ENCODE data around the gene RHOD.

The RHOD gene

DNA sequence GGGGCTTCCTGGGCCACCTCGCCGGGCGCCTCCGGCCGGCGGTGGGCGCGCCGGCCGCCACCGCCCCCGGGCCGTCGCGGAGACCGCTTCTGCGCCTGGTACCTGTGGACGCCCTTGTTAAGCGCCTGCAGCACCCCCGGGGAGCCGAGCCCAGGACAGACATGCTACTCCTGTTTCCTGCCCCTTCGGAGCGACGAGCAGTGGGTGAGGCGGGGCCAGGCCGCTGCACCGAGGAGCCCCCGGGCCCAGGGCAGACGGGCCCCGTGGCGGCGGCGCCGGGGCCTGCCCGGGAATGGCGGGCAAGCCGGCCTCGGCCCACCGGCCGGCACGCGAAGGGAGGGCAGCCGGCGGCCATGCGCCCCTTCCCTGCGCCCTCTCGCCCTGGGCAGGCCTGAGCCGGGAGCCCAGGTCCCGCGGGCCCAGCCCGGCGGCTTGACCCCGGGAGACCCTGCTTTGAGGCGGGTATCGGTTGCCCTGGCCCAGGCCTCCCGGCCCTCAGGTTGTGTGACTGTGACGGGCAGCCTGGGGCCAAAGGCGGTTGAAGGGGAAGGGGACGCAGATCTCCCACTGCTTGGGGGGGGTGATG, 61.6 kb downstream of the RHOD start:
- DNase-seq, result peak; percentile 23

DNA sequence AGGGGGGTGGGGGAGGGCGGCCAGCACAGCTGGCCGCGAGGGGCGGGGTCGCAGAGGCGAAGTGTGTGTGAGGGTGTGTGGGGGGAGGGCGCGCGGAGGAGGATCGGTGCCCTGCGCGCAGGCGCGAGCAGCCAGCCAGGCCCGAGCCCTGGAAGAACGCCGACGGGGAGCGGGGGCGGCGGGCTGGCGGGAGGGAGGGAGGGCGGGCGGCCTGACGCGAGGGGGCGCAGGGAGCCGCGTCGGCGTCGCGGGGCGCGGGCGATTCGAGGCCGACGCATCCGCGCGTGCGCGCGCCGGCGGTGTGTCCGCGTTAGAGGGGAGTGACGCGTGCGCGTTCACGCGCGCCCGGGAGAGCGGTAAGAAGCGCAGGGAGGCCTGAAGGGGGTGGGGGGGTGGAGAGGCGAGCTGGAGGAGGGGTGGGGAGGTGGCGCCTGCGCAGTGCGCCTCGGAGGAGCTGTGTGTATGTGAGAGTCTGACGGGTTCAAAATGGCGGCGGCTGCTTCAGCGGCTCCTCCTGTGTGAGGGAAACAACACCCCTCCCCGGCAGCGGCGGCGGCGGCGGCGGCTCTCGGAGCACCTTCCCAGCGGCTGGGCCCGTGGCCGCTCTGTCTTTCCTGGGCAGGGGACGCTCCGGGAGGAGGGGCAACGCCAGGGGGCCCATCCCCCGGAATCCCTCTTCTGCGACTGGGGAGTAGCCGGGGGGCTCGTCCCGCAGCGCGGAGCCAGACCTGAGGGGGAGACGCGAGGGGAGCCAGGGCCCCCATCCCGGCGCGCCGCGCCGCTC, 62.3 kb downstream of the RHOD start, which contains the start of gene KDM2A:
Gene KDM2A, plus strand, starts transcription at position 463 of the 784 bp plus-strand sequence. CDS start 2,054 bp downstream, outside the sequence.
- DNase-seq, result peak; percentile 98

GRCh38 chr11:67119585-67120391, 63.1 kb downstream of the RHOD start:
- no peak for DNase-seq

GRCh38 chr11:67120456-67120855, 63.8 kb downstream of the RHOD start:
- DNase-seq, result no peak

GRCh38 chr11:67120881-67121710, 64.4 kb downstream of the RHOD start:
- DNase-seq, result peak; percentile 18
